Heart left ventricle (tissue), 16 donors: ENCODE measurements around the gene ZNF429. TPM values are rescaled to one million over a fixed set of nuclear protein-coding genes. Genes with fewer than 3 reads are reported as not detected.

ENCODE experiments used
- ATAC-seq, 4 donors: fragments of 200-7000 bp; cut with Tn5 transposase; one replicate each; pipeline ENCODE4 v1.9.1; 2020 to 2022; ENCODE audit warnings: moderate library complexity in 4 of 4, mild to moderate bottlenecking in 3 of 4, moderate number of reproducible peaks in 1 of 4
- DNase-seq, 5 donors: peaks; one replicate each; pipeline ENCODE4 v3.0.0-alpha.2; 2020
- H3K27ac ChIP-seq, 12 donors: fragments of 200-600 bp; sonication (generic) in 4 of 12; one replicate each; pipeline versions ENCODE4 v1.5.0 to v1.8.0; 2016 to 2022; ENCODE audit warnings: mild to moderate bottlenecking in 2 of 12
- H3K27me3 ChIP-seq, 9 donors: fragments of 200-600 bp; sonication (generic) in 2 of 9; one replicate each; pipeline versions ENCODE4 v1.5.1 to v1.8.0; 2016 to 2022; ENCODE audit warnings: mild to moderate bottlenecking in 3 of 9
- H3K36me3 ChIP-seq, 9 donors: fragments of 200-600 bp; sonication (generic) in 2 of 9; one replicate each; pipeline versions ENCODE4 v1.5.0 to v1.8.0; 2018 to 2022; ENCODE audit warnings: mild to moderate bottlenecking in 2 of 9
- H3K4me1 ChIP-seq, 12 donors: fragments of 200-600 bp; sonication (generic) in 4 of 12; one replicate each; pipeline versions ENCODE4 v1.5.0 to v1.8.0; 2016 to 2022; ENCODE audit warnings: mild to moderate bottlenecking in 3 of 12
- H3K4me3 ChIP-seq, 12 donors: fragments of 200-600 bp; sonication (generic) in 4 of 12; one replicate each; pipeline versions ENCODE4 v1.5.0 to v1.8.0; 2017 to 2022; ENCODE audit warnings: mild to moderate bottlenecking in 9 of 12, moderate library complexity in 4 of 12
- H3K9me3 ChIP-seq, 12 donors: fragments of 200-600 bp; sonication (generic) in 4 of 12; one replicate each; pipeline versions ENCODE4 v1.5.0 to v1.8.0; 2016 to 2022; ENCODE audit warnings: mild to moderate bottlenecking in 1 of 12
- CTCF ChIP-seq, 12 donors: fragments of 200-600 bp; sonication (generic) in 4 of 12; IDR thresholded peaks; one replicate each; pipeline versions ENCODE4 v1.5.0 to v1.8.0; 2018 to 2022; ENCODE audit warnings: antibody characterized with exemption in 12 of 12, mild to moderate bottlenecking in 5 of 12
- POLR2A ChIP-seq, 2 donors: fragments of 450-650 bp; IDR thresholded peaks; one replicate each; pipeline ENCODE4 v1.6.1; 2017; ENCODE audit warnings: antibody characterized with exemption in 2 of 2, mild to moderate bottlenecking in 2 of 2, moderate library complexity in 2 of 2
- WGBS, 4 donors: extraction: QIAGEN DNeasy Blood & Tissue Kit in 2 of 4; methylation state at CpG; one replicate each; pipeline versions ENCODE4 v1.1.5 to v1.1.7; 2013 to 2018; 5-methylcytosine and 5-hydroxymethylcytosine counted together
- intact Hi-C, 10 donors: fragments of 100-400 bp; cut with DNase I; formaldehyde crosslinking; loops; one replicate each; pipeline versions ENCODE4 v1.11.1 to v1.14.2; 2022
- polyA plus RNA-seq, 2 donors: library from polyadenylated mRNA; stranded (reverse); fragments of 200-250 nt; gene quantifications; one replicate each; pipeline ENCODE4 v1.2.3, GENCODE V29; 2013
- total RNA-seq, 9 donors: library from RNA; depleted of rRNA in 2 of 9; stranded (reverse); fragments of >200 nt in 2 of 9; fragmentation: NEBNext Ultra II Directional in 3 of 9; extraction: Animal tissue kit (Norgen Biotek cat#: 25700) in 3 of 9; gene quantifications; one replicate each; pipeline versions ENCODE4 v1.1.0 to v1.2.4, GENCODE V29; 2016 to 2023
- donor health status: ischemic (EF 13 %, LVEDD 7.1; RV severe dilation, severe dysfunction).
- donor health status: healthy with polysubstance abuse.
- donor health status: DM: no; HTN: yes; CAD: no.
- donor health status: DM: no; HTN: no; CAD: no.
- donor health status: ischemic (EF 25% LVEDD 6.9; RV normal size, moderate dysfunction).
- donor health status: ischemic (EF 25% LVEDD 5.7; RV mildly dilated, moderate dysfunction).
- donor health status: healthy.
- donor health status: DM: yes; HTN: yes; CAD: no.
- donor health status: ischemic (EF 35%, LVEDD 5.7; RV mildly dilated, moderate dysfunction).
- donor health status: nonischemic (EF 11% LVEDD 7.7; RV severe dilation, severe dysfunction).
- donor health status: DM: yes; HTN: yes; CAD: no.
- donor health status: PGD.
- donor health status: ischemic (EF 29% LVEDD 5.4; RV normal size, mild dysfunction).
- donor health status: nonischemic (EF 23%, LVEDD 6.1; RV moderate dilation, normal function).

ZNF429 gene
- total and polyA plus RNA-seq, 11 donors: 4.5 to 10.1 (median 8.2) TPM

DNA sequence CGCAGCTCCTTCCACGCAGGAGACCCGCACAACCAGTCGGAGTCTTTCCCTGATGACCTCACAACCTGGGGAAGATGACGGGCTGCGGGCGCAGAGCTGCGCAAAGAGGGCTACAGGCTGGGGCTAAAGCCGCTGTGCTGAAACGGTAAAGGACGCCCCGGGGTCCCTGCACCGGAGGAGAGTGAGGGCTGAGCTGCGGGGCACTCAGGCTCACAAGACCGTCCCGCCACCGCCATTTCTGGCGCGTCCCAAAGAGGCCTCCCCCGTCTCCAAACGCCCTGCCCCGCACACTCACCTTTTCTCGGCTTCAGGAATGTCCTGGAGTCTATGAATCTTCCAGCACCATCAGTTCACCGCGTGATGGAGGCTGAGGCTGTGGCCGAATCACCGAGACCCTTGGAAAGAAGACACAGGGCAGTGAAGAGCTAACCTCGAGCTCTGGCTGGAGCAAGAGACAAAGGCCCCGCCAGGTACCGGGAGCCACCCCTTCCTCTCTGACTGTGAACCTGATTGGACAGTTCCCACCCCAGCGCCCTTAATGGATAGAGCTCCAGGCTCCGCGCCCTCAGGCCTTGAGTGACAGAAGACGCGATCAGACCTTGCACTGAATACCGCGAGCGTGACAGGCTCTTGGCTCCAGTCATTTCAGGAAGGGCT lies 41.8 kb upstream of the ZNF429 start:
- ATAC-seq (peak; percentile 88 to 98 (median 96)), DNase-seq (peak in 4 of 5 donors; percentile 29 to 73 (median 50))
- peaks cover 0 to 8% (median 0%) of the 10 kb centered on the region in 9 donors for H3K27me3 ChIP-seq
- peaks cover 0 to 3% (median 0%) of the 10 kb centered on the region in 12 donors for H3K4me1 ChIP-seq
- H3K9me3 ChIP-seq: peaks cover 0 to 13% (median 0%) of the 10 kb centered on the region in 12 donors
- H3K36me3 ChIP-seq: no peaks in the 10 kb centered on the region
- peak overlapping the region in 10 of 12 donors; percentile 21 to 56 (median 38) for H3K4me3 ChIP-seq
- H3K27ac ChIP-seq: no peak overlapping the region
- intact Hi-C loops: no loop called here
- TF ChIP-seq CTCF (IDR thresholded peaks at IDR 0.05): no peak
- TF ChIP-seq POLR2A (IDR thresholded peaks at IDR 0.05): no peak
- WGBS, 4 donors: 1 to 3% (median 2%) methylated on average over 31 to 38 of the region's 38 CpGs

- no peaks in the 10 kb centered on the region for H3K36me3 ChIP-seq
- TF ChIP-seq CTCF (IDR thresholded peaks at IDR 0.05) (no peak), POLR2A (IDR thresholded peaks at IDR 0.05) (no peak)
- intact Hi-C loops: no loop called here
- ATAC-seq (peak in 1 of 4 donors; percentile 22), DNase-seq (no peak)
- no peaks in the 10 kb centered on the region for H3K9me3 ChIP-seq
- no peak overlapping the region for H3K27ac ChIP-seq
- H3K4me3 ChIP-seq: no peak overlapping the region
- WGBS, 4 donors: 68 to 77% (median 75%) methylated on average over 5 to 8 of the region's 8 CpGs
- peaks cover 0 to 8% (median 0%) of the 10 kb centered on the region in 9 donors for H3K27me3 ChIP-seq
- peaks cover 0 to 3% (median 0%) of the 10 kb centered on the region in 12 donors for H3K4me1 ChIP-seq
These were observed 38.8 kb upstream of the ZNF429 start for GRCh38 chr19:21466627-21467026.

DNA sequence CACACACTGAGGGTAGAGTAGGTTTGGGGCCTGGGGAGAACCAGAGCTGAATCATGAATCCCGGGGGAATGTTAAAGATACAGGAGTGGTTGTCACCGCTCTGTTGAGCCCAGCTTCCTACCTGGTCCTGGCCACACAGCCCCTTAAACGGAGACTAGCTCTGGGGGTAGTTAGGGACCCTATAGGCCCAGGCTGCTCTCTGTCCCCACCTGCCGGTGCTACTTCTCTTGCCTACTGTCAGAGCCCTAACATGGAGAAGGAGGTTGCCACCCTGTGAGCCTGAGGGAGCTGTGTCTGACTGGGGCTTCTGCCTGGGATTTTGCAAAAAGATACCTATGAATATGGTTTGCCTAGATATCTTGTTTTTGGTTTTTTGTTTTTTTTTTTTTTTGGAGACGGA lies 36.6 kb upstream of the ZNF429 start:
- Histone ChIP-seq H3K27me3 (peaks cover 0 to 4% (median 0%) of the 10 kb centered on the region in 9 donors), H3K36me3 (no peaks in the 10 kb centered on the region), H3K4me1 (no peaks in the 10 kb centered on the region), H3K9me3 (no peaks in the 10 kb centered on the region), H3K27ac (no peak overlapping the region), H3K4me3 (no peak overlapping the region)
- WGBS, 4 donors: 70 to 78% (median 74%) methylated on average over 5 of the region's 5 CpGs
- no peak for DNase-seq
- intact Hi-C loops: no loop called here
- no peak for ATAC-seq
- TF ChIP-seq CTCF (IDR thresholded peaks at IDR 0.05) (peak in 1 of 12 donors; percentile 8), POLR2A (IDR thresholded peaks at IDR 0.05) (no peak)

DNA sequence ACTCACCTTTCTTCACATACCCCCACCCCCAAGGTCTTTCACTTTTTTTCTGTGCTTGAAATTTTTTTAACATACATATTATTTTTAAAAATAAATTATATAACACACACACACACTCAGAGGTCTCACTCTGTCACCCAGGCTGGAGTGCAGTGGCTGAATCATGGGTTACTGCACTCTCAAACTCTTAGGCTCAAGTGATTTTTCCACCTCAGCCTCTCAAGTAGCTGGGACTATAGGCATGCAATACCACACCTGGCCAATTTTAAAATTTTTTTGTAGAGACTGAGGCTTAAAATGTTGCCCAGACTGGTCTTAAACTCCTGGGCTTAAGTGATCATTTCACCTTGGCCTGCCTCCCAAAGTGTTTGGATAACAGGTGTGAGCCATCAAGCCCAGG lies 32.9 kb upstream of the ZNF429 start:
- TF ChIP-seq CTCF (IDR thresholded peaks at IDR 0.05): no peak
- no peak for TF ChIP-seq POLR2A (IDR thresholded peaks at IDR 0.05)
- H3K4me1 ChIP-seq: peaks cover 0 to 15% (median 4%) of the 10 kb centered on the region in 12 donors
- no peaks in the 10 kb centered on the region for H3K9me3 ChIP-seq
- DNase-seq: no peak
- intact Hi-C loops: loop anchor here in 1 of 10 donors (10.0 kb wide), 1 partner anchor 268 kb away; no protein-coding TSS in a partner anchor
- H3K27ac ChIP-seq: no peak overlapping the region
- H3K27me3 ChIP-seq: peaks cover 0 to 3% (median 0%) of the 10 kb centered on the region in 9 donors
- no peak overlapping the region for H3K4me3 ChIP-seq
- H3K36me3 ChIP-seq: no peaks in the 10 kb centered on the region
- ATAC-seq: no peak
